ENCODE results near the gene SPATA1. TPM values are rescaled to one million over a fixed set of nuclear protein-coding genes. Genes with fewer than 3 reads are reported as not detected.
A peak's percentile ranks its signal among the peaks of the same experiment; 100 is the strongest.

SPATA1 gene
- total and polyA plus RNA-seq, 9 of the 15 experiments (the other 6 are each of a cell fraction or from before 2014, with no cell fraction given): 0.79 to 2.9 (median 1.5) TPM

GRCh38 chr1:84573481-84573966 lies 67.3 kb downstream of the SPATA1 start:
- Histone ChIP-seq H3K9me3 (replicated peaks; ENCODE audit: control insufficient read depth, insufficient read depth, low read depth, low read length) (no peaks in the 10 kb centered on the region), H3K4me3 (peak overlapping the region; percentile 90), H3K36me3 (ENCODE audit: control insufficient read depth, insufficient read depth, low read length) (peaks cover 19% of the 10 kb centered on the region; the same call in 2 of the 3 replicates), H3K4me1 (replicated peaks in 1 of 2; ENCODE audit: control insufficient read depth in 2 of 2, insufficient read depth in 2 of 2, low read length in 2 of 2) (peaks cover 8 to 10% of the 10 kb centered on the region in 2 experiments; a peak in 4 of 5 replicates), H3K9me1 (ENCODE audit: control insufficient read depth, insufficient read depth, low read length) (no peaks in the 10 kb centered on the region), H3K27ac (ENCODE audit: extremely low read depth, low read depth, low read length) (peak overlapping the region; percentile 98), H2AFZ (ENCODE audit: low read depth, low read length) (peak overlapping the region; percentile 96), H4K20me1 (replicated peaks; ENCODE audit: control insufficient read depth, insufficient read depth, low read length) (no peaks in the 10 kb centered on the region), H3K79me2 (ENCODE audit: control insufficient read depth, insufficient read depth, low read length) (peaks cover 25% of the 10 kb centered on the region), H3K9ac (ENCODE audit: insufficient read depth in 1 of 2, low read depth in 2 of 2, low read length in 2 of 2) (peak overlapping the region; percentile 97), H3K27me3 (ENCODE audit: control insufficient read depth in 2 of 2, insufficient read depth in 2 of 2, low read length in 2 of 2) (no peaks in the 10 kb centered on the region), H3K4me2 (ENCODE audit: insufficient read depth, low read length) (peak overlapping the region; percentile 97)
- in situ Hi-C loops (cut with MboI): no loop called here
- FAIRE-seq (no peak), ATAC-seq (no peak), DNase-seq (ENCODE audit: extremely low read depth in 1 of 4, low spot score in 3 of 4) (no peak)
- POLR2A ChIA-PET: interaction anchor here (0.7 to 2.9 kb wide), 17 partner anchors 9 to 209 kb away, joined by 3 to 13 read pairs (median 4); partner anchors contain the start of genes GNG5 and SPATA1
- CTCF ChIA-PET (ENCODE audit: low intra/inter-chr PET ratio): no interaction called here
- WGBS (ENCODE audit: insufficient coverage, low coverage, missing lambda C conversion rate): 0% methylated on average over 5 of the region's 5 CpGs
- intact Hi-C loops (cut with micrococcal nuclease): no loop called here
- TSS peak; percentile 51 for BruUV-seq (replicated peaks)
- TF ChIP-seq HDAC1 (IDR thresholded peaks at IDR 0.05) (no peak), POLR2A (conservative IDR thresholded peaks at IDR 0.05) (peak; percentile 24; the same call in 1 of the 2 replicates), GTF2E2 (tag; IDR thresholded peaks at IDR 0.05) (peak; percentile 32; the same call in 1 of the 2 replicates), CEBPB (tag; IDR thresholded peaks at IDR 0.05) (no peak), BHLHE40 (IDR thresholded peaks at IDR 0.05; ENCODE audit: low read length) (0 out of 2 replicates have a peak, but pooled peaks have one; percentile 4), SNAPC5 (CRISPR knock-in tag; IDR thresholded peaks at IDR 0.05) (no peak), MBD1 (CRISPR knock-in tag; IDR thresholded peaks at IDR 0.05) (0 out of 2 replicates have a peak, but pooled peaks have one; percentile 19), AFF1 (IDR thresholded peaks at IDR 0.05; ENCODE audit: low read depth in 1 of 2, partially characterized antibody in 2 of 2) (peak; percentile 32 to 39), NFRKB (IDR thresholded peaks at IDR 0.05; ENCODE audit: low read depth) (0 out of 2 replicates have a peak, but pooled peaks have one; percentile 36), NR2F6 (CRISPR knock-in tag; IDR thresholded peaks at IDR 0.05) (no peak), CSDE1 (IDR thresholded peaks at IDR 0.05) (no peak), POLR2H (tag; IDR thresholded peaks at IDR 0.05; ENCODE audit: low read depth) (peak; percentile 76), BACH1 (tag; IDR thresholded peaks at IDR 0.05) (peak; percentile 53; the same call in 1 of the 2 replicates)
- TF ChIP-seq, protein P1, sequence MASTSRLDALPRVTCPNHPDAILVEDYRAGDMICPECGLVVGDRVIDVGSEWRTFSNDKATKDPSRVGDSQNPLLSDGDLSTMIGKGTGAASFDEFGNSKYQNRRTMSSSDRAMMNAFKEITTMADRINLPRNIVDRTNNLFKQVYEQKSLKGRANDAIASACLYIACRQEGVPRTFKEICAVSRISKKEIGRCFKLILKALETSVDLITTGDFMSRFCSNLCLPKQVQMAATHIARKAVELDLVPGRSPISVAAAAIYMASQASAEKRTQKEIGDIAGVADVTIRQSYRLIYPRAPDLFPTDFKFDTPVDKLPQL (IDR thresholded peaks at IDR 0.05; ENCODE audit: extremely low read depth, insufficient read length): no peak
- TF ChIP-seq, protein P2, sequence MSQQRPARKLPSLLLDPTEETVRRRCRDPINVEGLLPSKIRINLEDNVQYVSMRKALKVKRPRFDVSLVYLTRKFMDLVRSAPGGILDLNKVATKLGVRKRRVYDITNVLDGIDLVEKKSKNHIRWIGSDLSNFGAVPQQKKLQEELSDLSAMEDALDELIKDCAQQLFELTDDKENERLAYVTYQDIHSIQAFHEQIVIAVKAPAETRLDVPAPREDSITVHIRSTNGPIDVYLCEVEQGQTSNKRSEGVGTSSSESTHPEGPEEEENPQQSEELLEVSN (IDR thresholded peaks at IDR 0.05; ENCODE audit: borderline replicate concordance in 1 of 2, extremely low read depth in 1 of 2, insufficient read depth in 1 of 2, insufficient read length in 1 of 2, low read depth in 1 of 2, low read length in 1 of 2, poor library complexity in 1 of 2, severe bottlenecking in 1 of 2): no peak
